HG03060 (cell line): ENCODE results near the gene DCDC2B.
"Not testable (repeated sequence)": the region's sequence is repeated elsewhere in the genome, so short reads cannot be mapped to it uniquely, and the experiment has no call there.

Experiments used
- ATAC-seq: cut with Tn5 transposase; IDR thresholded peaks from one replicate; pipeline ENCODE4 v1.9.1; 2021; ENCODE audit warnings: low read depth, moderate number of reproducible peaks; ENCODE audit not compliant: unreplicated experiment

The DCDC2B gene

GRCh38 chr1:32208891-32209328, at the start of gene DCDC2B:
TSS of gene DCDC2B (plus strand) at chr1:32209089. CDS start at chr1:32209094, 5 bp downstream.
- ATAC-seq = no peak

GRCh38 chr1:32159189-32159588, 49.7 kb upstream of the DCDC2B start:
- no peak for ATAC-seq

- ATAC-seq = no peak
Observed at GRCh38 chr1:32163405-32163804, 45.5 kb upstream of the DCDC2B start.

GRCh38 chr1:32165633-32166032, 43.3 kb upstream of the DCDC2B start:
- ATAC-seq = not testable (repeated sequence)

GRCh38 chr1:32170991-32171390, 37.9 kb upstream of the DCDC2B start:
- ATAC-seq = no peak

GRCh38 chr1:32172621-32173245, 36.2 kb upstream of the DCDC2B start:
- no peak for ATAC-seq

GRCh38 chr1:32178380-32179192, 30.3 kb upstream of the DCDC2B start:
- ATAC-seq = no peak

GRCh38 chr1:32179193-32179442, 29.8 kb upstream of the DCDC2B start:
- no peak for ATAC-seq

- ATAC-seq = peak; percentile 68
Observed at GRCh38 chr1:32179443-32180185, 29.3 kb upstream of the DCDC2B start, which contains the start of gene TXLNA. TSS of gene TXLNA (plus strand) at chr1:32179675. CDS start at chr1:32180346, 671 bp downstream.

GRCh38 chr1:32180186-32181060, 28.5 kb upstream of the DCDC2B start:
- ATAC-seq = no peak

- ATAC-seq = no peak
Observed at GRCh38 chr1:32181065-32181464, 27.8 kb upstream of the DCDC2B start.

GRCh38 chr1:32181563-32181962, 27.3 kb upstream of the DCDC2B start:
- ATAC-seq = no peak

GRCh38 chr1:32182060-32182459, 26.8 kb upstream of the DCDC2B start:
- no peak for ATAC-seq

- no peak for ATAC-seq
Observed at GRCh38 chr1:32184650-32185049, 24.2 kb upstream of the DCDC2B start.

GRCh38 chr1:32186077-32186476, 22.8 kb upstream of the DCDC2B start:
- no peak for ATAC-seq

- no peak for ATAC-seq
Observed at GRCh38 chr1:32186491-32186890, 22.4 kb upstream of the DCDC2B start.

GRCh38 chr1:32187850-32188249, 21.0 kb upstream of the DCDC2B start:
- no peak for ATAC-seq

- ATAC-seq = no peak
Observed at GRCh38 chr1:32192220-32192948, 16.5 kb upstream of the DCDC2B start.

- ATAC-seq = no peak
Observed at GRCh38 chr1:32194984-32195383, 13.9 kb upstream of the DCDC2B start.

GRCh38 chr1:32195531-32195930, 13.4 kb upstream of the DCDC2B start:
- ATAC-seq = no peak
